ENCODE results near the gene RNF26. TPM values are rescaled to one million over a fixed set of nuclear protein-coding genes. Genes with fewer than 3 reads are reported as not detected.
"Not testable (repeated sequence)": the region's sequence is repeated elsewhere in the genome, so short reads cannot be mapped to it uniquely, and the experiment has no call there.

The RNF26 gene
- total RNA-seq, 1 experiment from 2014 or later = 13.4 TPM

DNA sequence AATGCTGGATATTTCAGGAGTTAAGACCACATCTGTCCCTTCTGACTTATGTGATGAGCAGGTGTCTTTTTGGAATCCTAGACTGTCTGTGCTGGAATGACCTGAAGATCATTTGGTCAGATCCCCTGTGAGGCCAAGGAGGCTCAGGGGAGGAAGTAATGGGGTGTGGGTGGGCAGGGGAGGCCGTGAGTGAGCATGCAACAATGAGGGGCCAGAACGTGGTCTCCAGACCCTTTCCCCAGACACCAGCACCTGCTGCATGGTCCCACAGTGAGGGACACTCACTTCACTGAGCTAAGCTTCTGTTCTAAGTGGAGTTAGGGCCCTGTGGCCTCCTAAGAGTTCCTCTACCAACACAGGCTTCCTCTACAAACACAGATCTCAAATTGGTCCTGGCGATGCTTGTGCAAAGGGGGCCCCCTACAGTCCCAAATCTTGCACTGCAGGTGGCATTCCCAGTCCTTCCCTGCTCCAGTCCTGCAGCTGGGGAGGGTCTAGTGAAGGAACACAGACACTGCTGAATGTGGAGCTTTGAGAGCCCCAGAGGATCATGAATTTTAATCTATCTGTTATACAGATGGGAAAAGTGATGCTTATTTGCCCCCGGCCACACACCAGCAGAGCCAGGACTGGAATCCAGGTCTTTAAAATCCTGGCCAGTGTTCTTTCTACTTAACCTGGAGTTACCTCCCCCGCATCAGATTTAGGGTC lies 39.7 kb downstream of the RNF26 start:
- in situ Hi-C loops (cut with HindIII; ENCODE audit: low pct_unique_long_range_greater_than_20kb, low sequenced_read_pairs) = no loop called here
- DNase-seq (ENCODE audit: low read depth) = peak; percentile 63

DNA sequence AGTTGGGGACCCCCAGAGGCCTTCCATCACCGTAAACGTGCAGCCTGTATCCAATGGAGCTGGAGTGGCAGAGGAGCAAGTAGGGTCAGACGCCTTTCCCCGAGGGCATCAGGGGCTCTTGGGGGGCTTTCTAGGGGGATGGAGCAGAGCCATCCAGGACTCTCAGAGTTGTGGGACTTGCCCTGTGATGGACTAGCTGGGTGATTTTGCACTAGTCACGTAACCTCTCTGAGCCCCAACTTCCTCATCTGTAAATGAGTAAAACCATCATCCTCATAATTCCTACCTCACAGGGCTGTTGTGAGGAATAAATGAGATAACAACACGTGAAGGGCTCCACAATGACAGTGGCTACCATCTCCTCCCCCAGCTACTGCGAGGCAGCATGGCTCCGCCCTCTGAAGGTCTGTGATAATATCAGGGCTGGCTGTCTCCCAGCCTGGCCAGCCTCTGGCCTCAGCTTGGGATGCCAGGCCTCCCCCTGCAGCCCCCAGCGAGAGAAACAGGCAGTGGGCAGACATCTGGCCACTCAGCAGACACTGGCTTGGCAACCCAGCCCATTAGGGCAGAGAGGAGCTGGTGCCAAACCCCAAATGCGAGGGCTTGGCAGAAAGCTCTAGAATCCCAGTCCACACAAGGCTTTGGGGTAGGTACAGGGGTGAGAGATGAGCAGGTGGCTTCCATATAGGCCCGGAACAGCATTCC lies 40.5 kb downstream of the RNF26 start:
- no peak for DNase-seq (ENCODE audit: low read depth)
- in situ Hi-C loops (cut with HindIII; ENCODE audit: low pct_unique_long_range_greater_than_20kb, low sequenced_read_pairs) = no loop called here

DNA sequence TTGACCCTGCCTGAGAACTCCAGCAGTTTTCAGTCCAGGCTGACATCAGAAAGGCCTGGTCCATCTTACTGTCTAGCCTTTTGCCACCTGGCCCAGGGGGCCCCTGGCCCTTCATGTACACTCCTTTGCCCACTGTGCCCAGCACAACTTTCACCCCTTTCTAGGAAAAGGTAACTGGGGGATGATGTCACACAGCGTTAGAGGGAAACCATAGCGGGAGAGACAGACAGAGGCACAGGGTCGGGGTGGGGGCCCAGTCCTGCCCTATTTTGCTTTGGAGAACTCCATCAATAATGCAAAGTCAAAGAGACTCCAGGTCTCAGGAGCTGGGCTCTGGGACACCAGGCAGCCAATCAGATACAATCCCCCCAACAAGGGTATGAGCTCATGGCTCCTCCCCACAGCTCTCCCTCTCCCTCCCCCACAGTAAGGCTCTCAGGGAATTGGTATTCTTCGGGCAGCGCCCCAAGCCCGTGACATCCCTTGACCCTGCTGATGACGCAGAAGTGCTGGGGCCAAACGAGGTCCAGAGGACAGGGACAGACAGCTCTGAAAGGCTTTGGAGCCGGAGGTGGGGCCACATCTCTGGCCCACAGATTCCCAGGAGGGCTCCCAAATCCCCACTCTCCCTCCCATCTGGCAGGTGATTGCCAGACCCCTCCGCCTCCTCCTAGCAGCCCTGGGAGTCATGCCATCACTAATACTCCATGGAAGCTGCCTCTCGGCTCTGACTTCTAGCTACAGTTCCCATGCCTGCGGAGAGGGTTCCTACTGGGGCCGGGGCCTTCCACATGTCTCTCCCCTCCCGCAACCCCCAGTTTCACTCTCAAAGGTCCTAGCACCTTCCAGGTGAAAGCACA lies 41.2 kb downstream of the RNF26 start:
- DNase-seq (ENCODE audit: low read depth) = no peak
- in situ Hi-C loops (cut with HindIII; ENCODE audit: low pct_unique_long_range_greater_than_20kb, low sequenced_read_pairs) = no loop called here

DNA sequence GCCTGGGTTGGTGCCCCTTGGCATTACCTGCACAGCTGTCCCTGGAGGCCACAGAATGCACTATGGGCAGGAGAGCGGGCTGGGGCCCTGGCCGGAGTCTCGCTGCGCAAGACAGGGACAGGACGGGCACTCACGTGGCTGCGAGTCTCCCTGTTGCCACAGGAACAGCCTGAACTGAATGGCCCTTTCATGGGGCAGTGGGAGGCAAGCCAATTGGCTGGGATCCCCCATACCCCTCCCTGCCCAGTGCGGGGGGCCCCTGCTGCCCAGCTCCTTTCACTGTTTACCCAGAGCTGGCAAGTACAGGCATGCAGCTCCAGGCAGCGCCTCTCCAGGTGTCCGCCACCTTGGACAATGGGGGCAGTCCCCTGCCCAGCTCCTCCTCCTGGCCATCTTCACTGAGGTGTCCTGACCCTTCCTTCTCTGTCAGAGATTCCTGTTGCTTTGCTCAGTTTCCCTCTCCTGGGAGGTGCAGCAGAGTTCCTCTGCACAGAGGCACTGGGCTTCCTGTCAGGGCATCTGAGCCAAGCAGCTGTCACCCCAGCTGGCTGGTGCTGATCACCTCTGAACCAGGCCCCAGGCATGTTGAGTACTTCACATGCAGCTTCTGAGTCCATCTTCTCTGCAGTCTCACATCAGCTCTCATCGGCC lies 42.0 kb downstream of the RNF26 start:
- DNase-seq (ENCODE audit: low read depth) = no peak
- in situ Hi-C loops (cut with HindIII; ENCODE audit: low pct_unique_long_range_greater_than_20kb, low sequenced_read_pairs) = no loop called here

DNA sequence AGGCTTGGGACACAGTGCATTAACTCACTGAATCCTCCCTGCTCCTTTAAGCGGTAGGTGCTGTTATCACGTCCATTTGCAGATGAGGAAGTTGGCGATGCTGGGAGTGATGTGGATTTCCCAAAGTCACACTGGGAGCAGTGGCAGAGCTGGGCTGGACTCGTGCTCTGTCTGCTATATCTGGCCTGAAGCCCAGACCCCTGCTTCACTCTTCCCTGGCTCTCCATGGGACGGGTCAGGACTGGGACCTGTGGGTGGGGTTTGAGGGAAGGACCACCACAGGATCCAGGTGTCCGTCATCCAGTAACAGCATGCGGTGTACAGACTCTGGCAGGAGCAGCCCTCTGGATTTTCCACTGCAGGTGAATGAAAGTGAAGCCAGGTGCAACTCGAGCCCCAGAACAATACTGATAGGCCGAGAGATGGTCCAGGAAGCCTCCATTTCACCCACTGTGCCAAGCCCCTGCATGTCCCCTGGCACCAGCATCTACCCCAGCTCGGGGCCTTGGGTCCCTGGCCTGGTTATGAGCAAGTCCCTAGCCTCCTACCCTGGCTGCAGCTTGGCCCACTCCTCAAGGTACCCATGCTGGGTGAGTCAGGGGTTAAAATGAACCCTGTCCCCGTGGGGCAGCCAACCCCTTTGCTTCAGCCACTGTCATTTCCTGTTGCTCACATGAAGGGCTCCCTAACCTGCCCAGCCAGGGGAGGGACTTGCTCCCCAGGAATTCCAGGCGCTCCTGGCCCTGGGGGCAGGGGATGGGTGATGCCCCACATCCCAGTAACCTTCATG lies 43.0 kb downstream of the RNF26 start:
- in situ Hi-C loops (cut with HindIII; ENCODE audit: low pct_unique_long_range_greater_than_20kb, low sequenced_read_pairs) = no loop called here

DNA sequence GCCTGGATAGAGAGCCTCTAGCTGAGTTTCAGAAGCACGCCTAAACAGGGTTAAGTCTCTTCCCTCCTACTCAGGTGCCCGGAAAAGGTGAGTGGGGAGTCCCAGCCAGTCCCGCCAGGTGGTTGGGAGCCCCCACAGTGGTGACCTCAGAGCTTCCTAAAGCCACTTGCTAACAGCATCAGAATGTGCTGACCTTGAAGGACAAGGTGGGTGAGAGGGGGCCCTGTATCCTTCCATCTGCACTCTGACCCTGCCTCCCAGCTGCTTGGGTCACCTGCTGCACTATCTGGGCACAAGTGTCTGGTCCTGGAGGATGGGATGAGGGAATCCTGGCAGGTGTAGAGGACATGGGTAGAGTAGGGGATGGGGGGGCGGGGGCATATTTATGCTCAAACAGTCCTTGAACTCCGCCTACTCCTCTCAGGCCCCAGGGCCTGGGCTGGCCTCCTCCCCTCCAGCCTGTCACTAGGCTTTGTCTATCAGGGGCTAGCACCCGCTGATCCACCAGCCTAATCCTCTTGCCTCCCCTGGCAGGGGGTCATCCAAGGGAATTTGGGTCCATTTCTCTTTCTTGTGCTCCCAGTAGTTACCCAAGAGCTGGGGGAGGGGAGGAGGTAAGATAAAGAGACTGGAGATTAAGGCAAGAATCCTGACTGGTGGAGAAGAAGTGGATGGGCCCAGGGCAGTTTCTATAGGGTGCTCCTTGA lies 43.8 kb downstream of the RNF26 start:
- in situ Hi-C loops (cut with HindIII; ENCODE audit: low pct_unique_long_range_greater_than_20kb, low sequenced_read_pairs) = no loop called here
- DNase-seq (ENCODE audit: low read depth) = no peak

More for the DNA sequence above, 43.0 kb downstream of the RNF26 start:
- DNase-seq (ENCODE audit: low read depth) = no peak

DNA sequence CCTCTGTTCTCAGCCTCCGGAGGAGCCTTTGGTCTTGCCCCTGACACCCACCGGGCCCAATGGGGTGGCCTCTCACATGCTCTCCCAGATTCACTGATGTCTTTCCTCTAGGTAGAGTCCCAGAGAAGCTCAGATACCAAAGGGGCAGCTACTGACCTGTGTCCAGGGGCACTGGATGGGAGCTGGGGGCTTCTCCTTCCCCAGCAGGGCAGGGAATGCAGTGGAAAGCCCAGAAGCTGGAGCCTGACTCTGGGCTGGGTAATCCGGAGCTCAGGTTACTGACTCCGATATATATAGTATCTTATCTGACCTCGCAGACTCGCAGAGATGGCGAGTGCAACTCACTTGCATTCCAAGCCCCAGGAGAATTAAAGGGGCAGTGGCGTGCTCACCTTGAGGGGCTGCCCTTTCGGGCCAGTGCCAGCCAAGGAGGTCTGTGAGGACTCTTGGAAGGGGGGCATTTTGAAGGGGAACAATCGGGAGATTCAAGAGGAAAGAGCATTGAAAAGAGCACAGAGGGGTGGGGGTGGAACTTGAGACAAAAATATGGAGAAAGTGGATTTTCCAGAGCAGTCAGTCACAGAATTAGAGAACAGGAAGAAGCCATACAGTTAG lies 44.6 kb downstream of the RNF26 start:
- in situ Hi-C loops (cut with HindIII; ENCODE audit: low pct_unique_long_range_greater_than_20kb, low sequenced_read_pairs) = no loop called here
- no peak for DNase-seq (ENCODE audit: low read depth)

DNA sequence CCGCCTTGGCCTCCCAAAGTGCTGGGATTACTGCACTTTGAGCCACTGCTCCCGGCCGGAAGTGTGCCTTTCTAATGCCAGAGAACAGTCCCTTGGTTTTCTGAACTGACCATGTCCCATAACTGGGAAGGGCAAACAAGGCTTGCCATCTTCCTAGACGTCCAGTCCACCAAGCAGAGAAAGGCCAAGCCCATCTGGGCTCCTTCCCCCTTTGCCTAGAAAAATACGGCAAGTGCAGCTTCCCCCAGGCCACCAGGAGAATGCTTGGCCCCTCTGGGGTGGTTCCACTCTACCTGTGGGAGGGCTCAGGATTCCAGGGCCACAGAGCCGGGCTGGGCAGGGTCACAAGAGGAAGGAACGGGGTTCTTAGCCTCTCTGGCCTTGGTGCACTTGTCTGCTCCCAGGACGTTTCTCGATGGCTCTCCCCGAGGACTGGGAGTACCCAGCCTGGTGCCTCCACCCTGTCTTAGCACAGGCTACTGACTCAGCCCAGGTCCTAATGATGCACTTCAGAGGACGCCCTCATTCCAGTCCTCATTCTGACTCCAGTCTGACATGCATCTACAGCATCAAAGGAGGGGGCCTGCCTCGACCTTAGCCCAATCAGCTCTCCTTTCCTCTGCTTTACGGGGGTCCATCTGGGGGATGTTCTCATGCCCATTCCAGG lies 46.0 kb downstream of the RNF26 start:
- in situ Hi-C loops (cut with HindIII; ENCODE audit: low pct_unique_long_range_greater_than_20kb, low sequenced_read_pairs) = no loop called here
- DNase-seq (ENCODE audit: low read depth) = no peak

DNA sequence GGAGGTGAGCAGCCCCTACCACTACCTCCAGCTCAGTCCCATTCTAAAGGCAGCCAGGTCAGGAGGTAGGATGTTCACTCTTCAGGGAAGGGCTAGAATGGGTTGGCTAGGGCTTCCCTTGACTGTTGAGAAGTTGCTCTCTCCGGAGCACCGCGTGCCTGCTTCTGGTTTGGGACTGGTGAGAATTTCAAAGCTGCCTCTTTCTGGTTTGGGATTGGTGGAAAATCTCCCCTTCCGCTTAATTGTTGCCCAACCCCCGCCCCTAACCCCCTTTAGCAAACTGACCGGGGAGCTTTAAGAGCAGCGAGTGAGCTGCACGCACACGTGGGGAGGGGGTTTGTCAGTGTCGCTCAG lies 46.5 kb downstream of the RNF26 start:
- no peak for DNase-seq (ENCODE audit: low read depth)
- in situ Hi-C loops (cut with HindIII; ENCODE audit: low pct_unique_long_range_greater_than_20kb, low sequenced_read_pairs) = no loop called here

DNA sequence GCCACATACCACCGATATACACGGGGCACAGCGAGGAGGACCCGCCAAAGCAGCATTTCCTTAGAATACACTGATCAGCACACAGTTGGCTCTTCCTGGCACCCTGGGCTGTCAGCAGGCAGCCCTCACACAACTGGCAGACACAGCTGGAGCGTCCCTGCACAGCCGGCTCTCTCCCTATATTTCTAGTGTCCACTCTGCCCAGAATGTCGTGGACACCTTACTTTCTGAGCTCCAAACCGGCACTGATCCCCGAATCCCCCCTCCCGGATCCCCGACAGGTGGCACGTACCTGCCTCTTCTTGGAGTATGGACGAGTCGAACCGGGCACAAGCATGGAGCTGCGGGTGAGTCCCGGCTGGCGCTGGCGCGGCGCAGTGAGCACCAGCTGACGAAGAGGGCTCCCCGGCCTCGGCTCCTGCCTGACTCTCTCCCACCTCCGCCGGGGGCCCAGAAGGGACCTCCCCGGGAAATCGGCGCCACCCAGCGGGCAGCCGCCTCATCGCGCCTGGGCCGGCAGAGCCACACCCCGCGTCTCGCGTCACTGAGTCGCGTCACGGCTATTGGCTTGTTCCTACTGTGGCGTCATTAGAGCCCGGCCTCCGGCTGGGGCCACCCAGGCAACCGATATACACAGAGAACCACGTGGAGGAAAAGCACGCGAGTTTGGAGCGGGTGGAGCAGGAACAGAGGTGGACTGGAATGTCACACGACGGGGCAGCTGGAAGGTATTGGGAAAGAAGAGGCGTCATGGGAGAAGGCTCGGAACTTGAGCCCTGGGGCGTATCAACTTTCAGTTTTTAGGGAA lies 47.1 kb downstream of the RNF26 start, which contains the start of gene USP2:
USP2 (minus strand) TSS at position 510 of the 808 bp plus-strand sequence. CDS start 8,210 bp downstream, outside the sequence.
- in situ Hi-C loops (cut with HindIII; ENCODE audit: low pct_unique_long_range_greater_than_20kb, low sequenced_read_pairs) = no loop called here
- peak; percentile 95 for DNase-seq (ENCODE audit: low read depth)

DNA sequence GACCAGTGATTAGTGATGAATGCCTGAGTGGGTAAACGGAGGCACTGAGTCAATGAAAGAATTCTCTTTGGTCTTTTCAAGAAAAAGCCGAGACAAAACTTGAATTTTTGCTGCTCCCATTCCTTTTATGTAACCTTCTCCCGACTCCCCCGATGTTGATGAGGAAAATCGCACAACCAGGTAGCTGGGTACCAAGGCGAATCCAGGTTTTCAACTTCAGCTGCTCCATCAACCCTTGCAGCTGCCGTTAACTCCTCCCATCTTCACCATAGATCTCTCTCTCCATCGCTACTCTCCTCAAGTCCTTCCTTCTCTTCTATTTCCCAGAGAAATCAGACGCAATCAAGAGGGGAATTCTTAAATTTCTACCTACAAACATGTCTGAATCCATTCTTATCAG lies 47.8 kb downstream of the RNF26 start:
- no peak for DNase-seq (ENCODE audit: low read depth)
- in situ Hi-C loops (cut with HindIII; ENCODE audit: low pct_unique_long_range_greater_than_20kb, low sequenced_read_pairs) = no loop called here

DNA sequence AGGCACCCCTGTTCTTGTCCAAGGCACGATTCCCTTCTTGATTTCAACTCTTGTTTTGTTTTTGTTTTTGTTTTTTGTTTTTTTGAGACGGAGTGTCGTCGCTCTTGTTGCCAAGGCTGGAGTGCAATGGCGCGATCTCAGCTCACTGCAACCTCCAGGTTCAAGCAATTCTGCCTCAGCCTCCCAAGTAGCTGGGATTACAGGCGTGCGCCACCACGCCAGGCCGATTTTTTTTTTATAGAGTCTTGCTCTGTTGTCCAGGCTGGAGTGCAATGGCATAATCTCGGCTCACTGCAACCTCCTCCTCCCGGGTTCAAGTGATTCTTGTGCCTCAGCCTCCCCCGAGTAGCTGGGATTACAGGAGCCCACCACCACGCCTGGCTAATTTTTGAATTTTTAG lies 48.2 kb downstream of the RNF26 start:
- DNase-seq (ENCODE audit: low read depth); in situ Hi-C loops (cut with HindIII; ENCODE audit: low pct_unique_long_range_greater_than_20kb, low sequenced_read_pairs): not testable (repeated sequence)

DNA sequence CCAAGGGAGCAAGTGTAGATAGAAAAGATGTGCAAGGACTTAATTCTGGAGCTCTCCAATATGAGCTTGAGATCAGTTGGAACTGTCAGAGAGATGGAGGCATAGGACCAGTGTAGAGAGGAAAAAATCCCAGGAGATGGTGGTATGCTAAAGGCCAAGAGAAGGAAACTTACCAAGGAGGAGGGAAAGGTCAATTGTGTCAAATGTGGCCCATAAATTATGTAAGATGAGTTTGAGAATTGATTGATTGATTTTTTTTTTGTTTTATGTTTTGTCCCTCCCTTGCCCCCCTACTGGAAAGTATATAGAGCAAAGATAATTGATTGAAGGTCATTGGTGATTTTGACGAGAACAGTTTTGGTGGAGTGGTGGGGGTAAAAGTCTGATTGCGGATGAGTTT lies 50.0 kb downstream of the RNF26 start:
- in situ Hi-C loops (cut with HindIII; ENCODE audit: low pct_unique_long_range_greater_than_20kb, low sequenced_read_pairs) = no loop called here

More for the DNA sequence above, 50.0 kb downstream of the RNF26 start:
- no peak for DNase-seq (ENCODE audit: low read depth)

Measured in Caki2 (cell line).